Stimulated activated CD8-positive, alpha-beta memory T cell treated with anti-CD3 and anti-CD28 coated beads, Interleukin-12 subunit alpha, Interleukin-12 subunit beta, amount 100 ng/mL, for 24 hours (primary cell): ENCODE data around the gene NUP93.

ENCODE experiments used
- DNase-seq: peaks from one replicate; pipeline ENCODE4 v3.0.0-alpha.2; 2020; ENCODE audit errors: extremely low read depth

The NUP93 gene

DNA sequence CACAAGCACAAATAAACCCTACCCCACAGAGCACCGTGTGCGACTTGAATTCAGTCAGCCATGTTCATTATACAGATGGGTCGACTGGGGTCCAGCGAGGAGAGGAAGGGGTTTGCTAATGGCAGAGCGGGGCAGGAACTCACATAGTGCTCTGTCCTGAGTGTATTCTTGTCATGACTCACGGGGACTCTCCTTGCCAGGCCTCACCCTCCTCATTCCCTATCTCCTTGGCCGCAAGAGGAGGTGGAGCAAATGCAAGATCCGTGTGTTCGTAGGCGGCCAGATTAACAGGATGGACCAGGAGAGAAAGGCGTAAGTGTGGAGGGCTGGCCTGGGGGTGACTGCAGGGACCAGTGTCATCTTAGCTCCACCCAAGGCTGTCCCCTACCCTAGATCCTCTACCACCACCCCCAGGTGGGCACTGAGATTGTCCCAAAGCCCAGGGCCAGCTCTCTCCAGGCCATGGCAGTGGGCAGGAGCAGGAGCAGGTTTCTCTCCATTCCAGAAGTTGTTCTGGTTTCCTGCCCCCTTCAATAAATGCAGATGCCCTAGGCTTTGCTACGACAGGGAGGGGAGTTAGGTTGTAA is 164.5 kb downstream of the NUP93 start:
- DNase-seq, result no peak

DNA sequence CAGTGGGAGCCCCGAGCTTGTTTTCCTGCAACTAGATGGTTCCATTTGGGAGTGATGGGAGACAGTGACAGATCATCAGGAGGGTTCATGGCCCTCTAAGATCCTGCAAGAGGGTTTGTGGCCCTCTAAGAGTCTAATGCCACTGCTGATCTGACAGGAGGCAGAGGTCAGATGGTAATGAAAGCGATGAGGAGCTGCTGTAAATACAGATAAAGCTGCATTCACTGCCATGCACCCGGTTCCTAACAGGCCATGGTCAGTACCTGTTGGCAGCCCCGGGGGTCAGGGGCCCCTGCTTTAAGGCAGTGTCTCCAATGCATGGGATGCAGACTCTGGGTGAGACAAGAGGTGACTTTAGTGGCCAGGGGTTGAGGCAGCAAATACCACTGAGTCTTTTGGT is 165.9 kb downstream of the NUP93 start:
- no peak for DNase-seq

DNA sequence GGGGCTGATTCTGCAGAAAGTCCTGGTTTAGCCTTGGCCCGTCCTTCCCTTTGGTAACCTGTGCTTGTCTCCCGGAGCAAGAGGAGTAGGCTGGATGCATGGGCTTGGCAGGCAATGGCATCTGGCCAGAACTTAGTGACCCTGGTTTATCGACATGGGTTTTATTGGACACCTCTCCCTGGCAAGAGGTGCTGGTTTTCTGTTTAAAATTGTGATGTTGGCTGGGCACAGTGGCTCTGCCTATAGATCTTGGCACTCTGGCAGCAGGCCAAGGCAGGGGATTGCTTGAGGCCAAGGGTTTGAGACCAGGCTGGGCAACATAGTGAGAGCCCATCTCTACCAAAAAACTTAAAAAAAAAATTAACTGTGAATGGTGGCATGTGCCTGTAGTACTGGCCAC is 166.3 kb downstream of the NUP93 start:
- DNase-seq, result no peak

DNA sequence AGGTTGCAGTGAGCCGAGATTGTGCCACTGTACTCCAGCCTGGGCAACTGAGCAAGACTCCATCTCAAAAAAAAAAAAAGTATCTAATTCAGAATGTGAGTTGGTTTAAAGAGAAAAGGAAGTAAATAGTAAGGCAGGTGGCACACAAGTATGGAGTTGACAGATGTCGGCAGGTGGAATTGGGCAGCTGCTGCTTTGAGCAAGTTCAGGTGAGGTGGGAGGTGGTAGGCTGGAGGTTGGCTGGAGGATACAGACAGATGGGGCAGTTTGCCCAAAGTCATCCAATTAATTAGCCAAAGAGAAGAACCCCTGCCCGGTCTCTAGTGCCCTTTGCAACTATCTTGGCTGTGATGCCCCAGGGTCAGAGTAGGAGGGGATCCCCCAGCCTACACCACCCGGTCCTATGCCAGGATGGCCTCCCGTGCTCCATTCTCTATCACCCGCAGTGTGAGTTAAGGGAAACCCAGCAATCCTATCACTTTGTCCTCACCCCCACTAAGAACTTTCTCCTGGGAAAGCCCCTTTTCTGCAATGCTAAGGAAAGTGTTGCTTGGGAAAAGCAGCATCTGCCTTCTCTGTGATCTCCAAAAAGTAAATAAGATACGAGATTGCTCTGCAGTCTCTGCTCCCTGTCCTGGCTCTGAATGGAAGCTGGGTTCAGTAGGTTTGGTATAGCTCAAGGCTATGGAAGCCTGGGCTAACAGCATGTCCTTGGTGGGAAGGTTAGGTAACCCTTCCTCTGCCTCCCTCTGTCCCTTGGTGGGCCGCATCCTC is 167.3 kb downstream of the NUP93 start:
- DNase-seq, result no peak

DNA sequence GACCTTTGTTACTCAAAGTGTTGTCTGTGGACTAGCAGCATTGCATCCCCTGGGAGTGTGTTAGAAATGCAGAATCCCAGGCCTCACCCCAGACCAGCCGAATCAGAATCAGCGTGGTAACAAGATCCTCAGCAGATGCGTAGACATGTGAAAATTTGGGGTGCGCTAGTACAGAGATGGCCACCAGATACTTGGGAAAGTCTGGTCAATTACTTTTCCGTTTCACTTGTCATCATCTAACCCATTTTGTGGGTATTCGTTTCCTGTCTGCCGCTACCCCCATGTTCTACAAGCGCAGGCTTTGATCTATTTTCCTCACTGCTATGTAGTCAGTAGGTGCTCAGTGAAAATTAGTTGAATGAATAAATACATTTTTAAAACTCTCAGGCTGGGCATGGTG is 168.9 kb downstream of the NUP93 start:
- DNase-seq, result no peak
